ENCODE measurements around the gene PGR.

GRCh38 chr11:101019870-101020269 is 109.7 kb downstream of the PGR start:
- TF ChIP-seq CTCF (IDR thresholded peaks at IDR 0.05; ENCODE audit: borderline replicate concordance, extremely low read depth, low read length, poor library complexity, severe bottlenecking) (no peak), EZH2 (IDR thresholded peaks at IDR 0.05; ENCODE audit: borderline replicate concordance, low read depth, low read length, severe bottlenecking) (no peak)
